ENCODE data around the gene PSMB2.

The PSMB2 gene

GRCh38 chr1:35640380-35641232 is 720 bp downstream of the PSMB2 start:
- DNase-seq = no peak

DNA sequence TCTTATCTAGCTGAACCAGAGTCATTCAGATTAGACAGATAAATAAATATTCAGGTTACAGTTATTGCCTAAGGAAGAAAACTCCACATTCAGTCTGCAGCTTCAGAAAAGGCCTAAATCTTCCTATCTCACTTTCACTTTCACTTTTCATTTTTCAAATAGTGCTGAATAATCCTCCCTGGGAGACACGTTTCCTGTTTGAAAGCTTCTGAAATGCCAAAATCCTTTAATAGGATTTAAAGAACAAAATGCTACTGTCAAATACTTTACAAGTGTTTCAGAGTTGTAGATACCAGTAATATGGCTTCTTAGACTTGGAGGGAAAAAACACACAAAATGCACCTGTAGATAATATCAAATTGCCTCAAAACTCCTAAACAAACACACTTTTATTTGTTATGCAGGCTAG is 3.9 kb downstream of the PSMB2 start:
- peak; percentile 59 for DNase-seq

GRCh38 chr1:35633547-35633946 is 7.8 kb downstream of the PSMB2 start:
- DNase-seq = no peak

GRCh38 chr1:35631396-35631795 is 9.9 kb downstream of the PSMB2 start:
- no peak for DNase-seq

GRCh38 chr1:35629051-35629450 is 12.3 kb downstream of the PSMB2 start:
- no peak for DNase-seq

DNA sequence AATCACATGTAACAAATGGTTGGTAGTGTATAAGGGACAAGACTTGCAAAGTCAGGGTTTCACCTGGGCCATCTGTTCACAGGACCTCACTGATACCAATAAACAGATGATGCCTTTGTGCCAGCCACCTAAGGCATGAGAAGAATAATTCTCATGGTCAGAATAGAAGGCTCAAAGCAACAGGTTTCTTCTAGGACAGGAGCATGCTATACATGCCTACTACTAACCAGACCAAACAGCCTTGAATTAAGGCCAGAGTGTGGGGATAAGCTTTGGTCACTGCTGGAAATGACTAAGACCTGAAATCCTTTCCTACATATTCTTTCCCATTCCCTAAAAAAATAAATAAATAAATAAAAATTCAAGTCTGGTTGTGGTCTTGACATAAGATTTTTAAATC is 17.5 kb downstream of the PSMB2 start:
- no peak for DNase-seq

- DNase-seq = no peak
These were observed 18.7 kb downstream of the PSMB2 start for GRCh38 chr1:35622510-35623178.

- no peak for DNase-seq
These were observed 21.8 kb downstream of the PSMB2 start for GRCh38 chr1:35619237-35620121.

DNA sequence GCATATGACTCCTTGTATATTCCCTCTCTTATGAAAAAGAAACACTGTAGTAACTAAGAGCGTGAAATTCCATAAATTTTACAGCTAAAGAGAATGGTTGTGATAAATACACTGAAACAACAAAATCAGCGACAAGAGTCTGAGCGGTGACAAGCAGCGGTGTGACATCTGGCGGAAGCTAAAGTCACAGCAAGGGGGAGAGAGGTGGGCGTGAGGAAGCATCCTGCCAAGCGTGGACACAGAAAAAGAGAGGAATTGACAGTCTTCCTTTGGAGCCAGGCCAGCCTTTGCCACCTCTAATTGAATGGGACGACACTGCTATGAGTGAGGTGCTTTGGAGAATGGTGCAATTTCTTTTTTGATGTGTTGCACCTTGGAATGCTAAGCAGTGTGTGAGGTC is 25.9 kb downstream of the PSMB2 start:
- no peak for DNase-seq

DNA sequence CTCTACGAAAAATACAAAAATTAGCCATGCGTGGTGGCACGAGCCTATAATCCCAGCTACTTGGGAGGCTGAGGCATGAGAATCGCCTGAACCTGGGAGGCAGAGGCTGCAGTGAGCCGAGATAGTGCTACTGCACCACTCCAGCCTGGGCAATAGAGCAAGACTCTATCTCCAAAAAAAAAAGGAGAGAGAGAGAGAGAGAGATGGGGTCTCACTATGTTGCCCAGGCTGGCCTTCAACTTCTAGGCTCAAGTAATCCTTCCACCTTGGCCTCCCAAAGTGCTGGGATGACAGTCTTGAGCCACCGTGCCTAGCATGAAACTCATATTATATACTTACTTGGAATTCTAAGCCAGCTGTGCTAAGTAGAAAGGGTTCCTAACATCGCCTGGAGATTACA is 29.7 kb downstream of the PSMB2 start:
- DNase-seq = no peak

DNA sequence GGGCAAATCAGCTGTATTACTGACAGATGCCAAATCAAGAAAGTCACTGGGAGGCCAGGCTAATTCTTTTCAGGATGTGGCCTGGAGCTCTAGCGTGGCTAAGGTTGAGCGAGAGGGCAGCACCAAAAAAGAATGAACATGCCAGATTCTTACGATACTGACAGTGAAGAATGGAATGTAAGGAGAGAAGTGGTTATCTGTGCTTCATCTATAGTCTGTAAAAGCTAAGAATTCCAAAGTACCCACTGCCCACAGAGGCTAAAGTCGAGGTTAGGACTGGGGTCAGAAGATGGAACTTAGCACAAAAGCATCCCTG is 35.5 kb downstream of the PSMB2 start:
- DNase-seq = no peak

DNA sequence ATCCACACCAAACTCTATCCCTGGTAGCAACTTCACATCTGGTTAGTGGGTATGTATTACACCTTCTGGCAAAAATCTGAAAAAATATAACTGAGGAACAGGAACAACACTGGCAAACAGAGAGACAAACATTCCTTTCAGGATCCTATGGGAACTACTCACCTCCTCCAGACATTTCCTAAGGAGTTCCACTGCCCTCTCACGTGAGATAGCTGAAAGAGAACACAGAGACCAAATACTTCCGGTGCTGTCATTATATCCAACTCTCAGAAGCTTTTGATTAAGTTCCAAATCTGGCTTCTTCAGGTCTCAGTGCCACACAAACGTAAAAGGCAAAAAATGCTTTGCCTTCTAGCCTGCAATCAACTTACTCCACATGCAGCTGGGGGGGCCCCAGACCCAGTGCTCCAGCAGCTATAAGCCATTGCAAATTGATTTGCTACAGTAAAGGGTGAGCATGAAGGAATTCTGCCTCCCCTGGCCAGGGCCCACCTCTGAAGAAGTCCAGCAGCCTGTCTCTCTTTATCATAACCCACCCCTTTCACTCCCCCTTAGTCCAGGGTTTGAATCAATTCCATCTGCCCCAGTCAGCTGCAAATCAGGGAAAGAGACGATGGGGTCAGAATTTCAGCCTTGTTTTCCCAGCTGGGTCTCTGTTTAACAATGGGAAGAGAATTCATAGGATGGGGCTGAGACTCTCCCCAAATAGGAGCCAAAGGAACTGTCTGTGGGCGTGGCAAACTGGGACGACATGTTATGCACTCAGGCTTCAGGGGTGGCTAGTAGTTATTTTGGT is 36.1 kb downstream of the PSMB2 start:
- no peak for DNase-seq

GRCh38 chr1:35603941-35604340 is 37.4 kb downstream of the PSMB2 start:
- no peak for DNase-seq

- no peak for DNase-seq
These were observed 37.9 kb downstream of the PSMB2 start for GRCh38 chr1:35603468-35603867.

- no peak for DNase-seq
These were observed 40.7 kb downstream of the PSMB2 start for GRCh38 chr1:35600593-35600992.

DNA sequence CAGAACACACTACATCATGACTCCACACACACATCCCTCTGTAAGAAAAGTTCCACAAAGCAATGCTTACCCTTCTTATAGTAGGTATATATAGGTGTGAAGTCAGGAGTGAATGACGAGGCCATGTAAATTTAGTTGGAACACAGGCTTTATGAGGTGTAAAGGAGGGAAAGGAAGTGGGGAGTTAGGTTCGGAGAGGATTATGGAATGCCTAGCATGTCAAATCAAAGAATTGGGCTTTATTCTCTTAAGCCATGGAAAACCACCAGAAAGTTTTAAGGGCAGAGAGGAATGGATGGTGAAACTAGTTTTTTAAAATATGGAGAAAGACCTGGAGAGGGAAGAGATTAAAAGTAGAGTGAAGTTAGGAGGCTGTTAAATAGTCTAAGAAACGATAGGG is 41.9 kb downstream of the PSMB2 start:
- DNase-seq = no peak

- DNase-seq = no peak
These were observed 42.4 kb downstream of the PSMB2 start for GRCh38 chr1:35598895-35599294.

- no peak for DNase-seq
These were observed 43.5 kb downstream of the PSMB2 start for GRCh38 chr1:35597870-35598269.

- DNase-seq = no peak
These were observed 45.6 kb downstream of the PSMB2 start for GRCh38 chr1:35595684-35596083.

DNA sequence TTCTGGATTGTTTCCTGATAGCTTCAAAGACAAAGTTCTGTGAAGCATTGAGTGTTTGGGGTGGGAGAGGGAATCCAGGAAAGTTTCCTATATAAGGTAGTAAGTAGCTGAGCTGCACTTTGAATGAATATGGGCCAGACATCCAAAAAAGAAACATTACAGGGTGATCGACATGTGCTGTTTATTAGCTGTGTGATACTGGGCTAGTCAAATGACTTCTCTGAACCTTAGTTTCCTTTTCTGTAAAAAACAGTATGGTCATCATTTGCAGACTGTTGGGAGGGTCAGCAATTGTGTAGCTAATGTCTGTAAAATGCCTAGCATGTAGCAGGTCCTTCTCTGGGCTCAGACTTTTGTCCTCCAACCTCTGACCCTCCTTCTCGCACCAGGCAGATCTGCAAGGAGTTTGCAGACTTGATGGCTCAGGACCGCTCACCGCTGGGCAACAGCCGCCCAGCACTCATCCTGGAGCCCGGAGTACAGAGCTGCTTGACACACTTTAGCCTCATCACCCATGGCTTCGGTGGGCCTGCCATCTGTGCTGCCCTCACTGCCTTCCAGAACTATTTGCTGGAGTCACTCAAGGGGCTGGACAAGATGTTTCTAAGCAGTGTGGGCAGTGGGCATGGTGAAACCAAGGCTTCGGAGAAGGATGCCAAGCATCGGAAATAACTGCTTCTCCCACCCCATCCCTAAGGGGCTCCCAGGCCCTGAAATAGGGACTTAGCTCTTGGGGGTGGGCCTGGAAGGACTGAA is 47.1 kb downstream of the PSMB2 start:
- DNase-seq = no peak

DNA sequence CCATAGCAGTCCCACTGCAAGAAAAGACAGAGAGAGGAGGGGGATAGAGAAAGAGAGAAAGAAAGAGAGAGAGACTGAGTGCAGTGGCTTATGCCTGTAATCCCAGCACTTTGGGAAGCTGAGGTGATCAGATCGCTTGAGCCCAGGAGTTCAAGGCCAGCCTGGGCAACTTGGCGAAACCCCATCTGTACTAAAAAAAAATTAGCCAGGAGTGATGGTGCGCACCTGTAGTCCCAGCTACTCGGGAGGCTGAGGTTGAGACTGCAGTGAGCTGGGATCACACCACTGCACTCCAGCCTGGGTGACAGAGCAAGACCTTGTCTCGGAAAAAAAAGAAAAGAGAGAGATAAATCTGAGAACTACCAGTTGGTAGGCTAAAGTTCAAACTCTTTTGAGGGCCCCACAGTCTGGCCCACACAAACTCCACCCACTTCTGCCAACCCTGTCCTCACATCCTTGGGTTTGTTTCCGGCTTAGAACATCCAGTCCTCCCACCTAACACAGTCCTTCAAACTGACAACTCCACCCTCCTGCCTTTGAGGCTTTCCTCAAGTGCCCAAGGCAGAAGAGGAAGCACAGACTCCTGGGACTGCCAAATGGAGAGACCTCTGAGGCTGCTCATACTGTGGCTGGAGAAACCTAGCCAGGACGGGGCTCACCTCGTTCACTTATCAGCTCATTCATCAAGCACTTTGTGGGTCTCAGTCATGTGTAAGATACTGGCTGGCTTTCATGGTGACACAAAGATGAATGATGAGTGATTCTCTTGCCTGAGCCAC is 48.1 kb downstream of the PSMB2 start:
- DNase-seq = no peak

All from CD4-positive, alpha-beta T cell treated with Interleukin-17A for 1 hour (primary cell).